Activated CD4-positive, alpha-beta T cell treated with anti-CD3 and anti-CD28 coated beads, Interleukin-2, amount 50 U/mL, for 48 hours (primary cell): ENCODE measurements around the gene WDR82.

ENCODE experiments used
- DNase-seq, 2 experiments: peaks; one replicate each; pipeline ENCODE4 v3.0.0-alpha.2; 2020

Gene WDR82

DNA sequence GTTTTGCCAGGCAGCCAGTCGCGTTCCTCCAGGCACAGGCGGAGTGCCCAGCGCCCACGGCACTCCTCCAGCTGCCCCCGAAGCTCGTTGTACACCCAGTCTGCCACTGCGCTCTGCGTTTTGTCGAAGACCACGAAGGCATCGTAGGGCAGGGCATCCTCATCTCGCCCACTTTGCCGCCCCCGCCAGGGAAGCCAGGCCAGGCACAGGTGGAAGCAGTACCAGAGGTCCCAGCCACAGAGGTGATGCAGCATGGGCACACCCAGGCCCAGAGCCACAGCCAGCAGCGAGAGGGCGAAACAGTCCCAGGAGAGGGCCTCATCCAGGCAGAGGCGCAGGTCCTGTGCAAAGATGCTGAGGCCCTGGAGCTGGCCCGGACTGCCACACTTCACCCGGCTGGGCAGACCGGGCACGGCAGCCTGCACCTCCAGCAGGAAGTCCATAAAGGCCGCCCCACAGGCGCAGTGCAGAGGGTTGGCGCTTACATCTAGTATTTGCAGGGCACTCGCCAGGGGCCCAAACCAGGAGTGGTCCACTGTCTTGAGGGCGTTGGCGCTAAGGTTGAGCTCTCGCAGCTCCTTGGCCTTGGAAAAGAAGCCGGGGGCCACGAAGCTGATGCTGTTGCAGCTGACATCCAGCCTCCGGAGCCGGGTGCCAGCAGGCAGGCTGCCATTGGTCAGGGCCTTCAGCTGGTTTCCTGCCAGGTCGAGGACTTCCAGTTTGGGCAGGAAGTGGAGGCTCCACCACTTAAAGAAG lies 56.7 kb downstream of the WDR82 start:
- DNase-seq: peak in 1 of 2 experiments; percentile 60

DNA sequence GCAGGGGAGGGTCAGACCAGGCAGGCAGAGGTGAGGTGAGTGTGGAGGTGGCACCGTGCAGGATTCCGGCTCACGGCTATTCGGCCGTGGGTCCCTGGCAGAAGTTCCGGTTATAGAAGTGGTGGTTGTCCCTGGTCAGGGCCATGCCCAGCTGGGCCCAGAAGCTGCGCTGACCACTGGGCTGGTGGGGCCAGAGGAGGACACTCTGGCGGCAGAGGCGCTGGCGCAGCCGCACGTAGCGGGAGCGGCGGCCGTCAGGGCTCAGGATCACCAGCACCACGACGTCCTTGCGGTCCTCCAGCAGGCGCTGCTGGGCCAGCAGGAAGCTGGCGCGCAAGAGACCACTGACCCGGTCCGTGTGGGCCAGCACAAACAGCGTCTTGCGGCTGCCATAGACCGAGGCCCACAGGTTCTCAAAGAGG lies 57.3 kb downstream of the WDR82 start:
- no peak for DNase-seq

DNA sequence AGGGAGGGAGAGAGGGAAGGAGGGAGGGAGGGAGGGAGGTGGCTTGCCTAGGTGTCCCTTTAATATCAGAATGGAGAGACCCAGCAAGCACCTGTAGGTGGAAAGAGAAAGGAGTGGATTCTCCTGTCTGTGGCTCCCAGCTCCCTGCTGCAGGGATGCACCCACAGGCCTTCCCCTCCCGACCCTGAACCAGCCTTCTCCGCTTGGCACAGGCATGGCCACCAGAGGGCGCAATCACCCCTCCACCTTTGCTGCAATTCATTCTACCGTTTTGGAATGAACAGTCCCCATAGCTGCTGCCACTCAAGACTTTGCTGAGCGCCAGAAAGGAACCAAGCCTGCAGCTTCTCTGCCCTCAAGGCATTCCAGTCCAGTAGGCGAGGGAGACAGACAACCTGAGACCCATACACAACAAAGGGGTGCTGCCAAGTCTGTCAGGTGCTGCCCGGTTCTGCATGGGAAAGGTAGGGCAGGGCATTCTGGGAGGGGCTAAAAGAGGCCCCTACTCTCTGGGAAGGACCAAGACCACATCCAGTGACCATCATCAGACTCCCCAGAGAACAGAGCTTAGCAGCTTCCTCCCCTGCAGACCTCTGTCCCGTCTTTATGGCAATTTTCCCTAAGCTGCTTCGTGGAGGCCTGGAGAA lies 57.9 kb downstream of the WDR82 start:
- DNase-seq: peak; percentile 95 to 96

DNA sequence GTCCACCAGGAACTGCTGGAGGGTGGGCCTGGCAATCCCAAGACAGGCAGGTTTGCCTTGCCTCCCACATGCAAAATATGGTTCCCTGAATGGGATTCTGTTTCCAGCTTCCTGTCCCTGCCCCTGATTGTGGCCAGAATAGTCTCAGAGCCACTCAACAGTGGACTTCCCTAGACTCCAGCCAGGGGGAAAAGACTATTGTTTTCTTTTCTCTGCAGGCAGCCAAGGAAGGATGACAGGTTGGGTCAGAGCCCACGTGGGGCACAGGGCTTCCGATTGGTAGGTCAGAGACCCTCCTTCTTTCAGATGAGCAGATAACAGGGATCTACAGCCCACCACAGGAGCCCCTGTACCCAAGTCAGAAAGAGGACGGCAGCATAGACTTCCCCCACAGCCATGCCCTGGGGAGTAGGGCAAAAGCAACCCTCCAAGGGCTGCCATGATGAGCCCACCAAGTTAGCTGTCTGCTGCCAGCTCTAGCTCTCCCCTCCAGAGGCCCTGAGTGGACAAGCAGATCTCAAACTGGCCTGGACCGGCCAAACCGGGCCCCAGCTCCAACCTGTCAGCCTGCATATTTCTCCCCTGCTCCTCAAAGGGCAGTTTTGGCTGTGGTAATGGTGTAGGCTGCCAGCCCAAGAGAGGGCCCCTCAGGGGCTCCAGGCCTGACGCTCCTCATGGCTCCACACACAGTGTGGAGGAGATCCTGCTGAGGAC lies 59.4 kb downstream of the WDR82 start:
- DNase-seq: no peak

DNA sequence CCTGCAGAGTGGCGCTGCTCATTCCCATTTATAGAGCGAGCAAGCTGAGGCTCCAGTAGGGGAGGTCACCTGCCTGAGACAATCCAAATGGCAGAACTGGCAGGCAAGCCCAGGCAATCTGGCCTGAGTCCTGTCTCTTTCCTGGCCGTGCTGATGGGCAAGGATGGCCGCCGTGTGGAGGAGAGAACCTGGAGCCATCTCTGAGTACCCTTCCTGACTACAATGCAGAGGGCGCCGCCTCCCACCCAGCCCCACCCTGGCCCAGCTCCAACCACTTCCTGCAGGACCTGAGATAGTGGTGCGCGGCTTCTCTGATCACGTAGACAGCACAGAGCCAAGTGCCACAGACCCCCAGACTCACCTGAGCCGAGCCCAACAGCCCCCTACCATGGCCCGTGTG lies 60.0 kb downstream of the WDR82 start:
- no peak for DNase-seq

DNA sequence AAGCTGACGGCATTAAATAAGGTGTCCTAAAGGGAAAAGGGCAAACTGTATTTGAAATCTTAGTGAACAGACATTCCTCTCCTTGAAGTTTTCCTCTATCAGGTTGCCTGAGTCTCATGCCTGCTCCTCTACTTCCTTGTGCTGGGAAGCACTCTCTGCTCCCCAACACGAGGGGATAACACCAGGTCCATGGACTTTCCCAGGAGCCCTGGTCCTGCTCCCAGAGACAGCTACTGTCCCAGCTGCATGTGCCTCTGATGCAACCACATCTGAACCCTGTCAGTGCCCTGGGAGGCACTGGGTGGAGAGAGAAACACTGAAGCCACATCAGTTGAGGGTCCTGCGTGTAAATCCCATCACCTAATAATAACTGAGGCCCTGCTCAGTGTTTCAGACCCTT lies 60.4 kb downstream of the WDR82 start:
- DNase-seq: no peak

DNA sequence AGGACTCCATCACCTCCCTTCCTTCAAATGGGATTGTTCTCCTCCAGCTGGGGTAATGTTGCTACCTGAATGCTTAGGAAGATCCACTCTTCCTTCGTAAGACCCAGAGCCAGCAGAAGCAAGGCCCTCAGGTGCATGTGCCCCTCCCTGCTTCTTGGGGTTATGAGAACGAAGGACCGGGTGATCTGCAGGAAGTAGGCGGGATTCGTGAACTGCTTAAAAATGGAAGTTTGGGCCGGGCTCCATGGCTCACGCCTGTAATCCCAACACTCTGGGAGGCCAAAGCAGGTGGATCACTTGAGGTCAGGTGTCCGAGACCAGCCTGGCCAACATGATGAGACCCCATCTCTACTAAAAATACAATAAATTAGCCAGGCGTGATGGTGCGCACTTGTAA lies 61.0 kb downstream of the WDR82 start:
- DNase-seq: no peak

DNA sequence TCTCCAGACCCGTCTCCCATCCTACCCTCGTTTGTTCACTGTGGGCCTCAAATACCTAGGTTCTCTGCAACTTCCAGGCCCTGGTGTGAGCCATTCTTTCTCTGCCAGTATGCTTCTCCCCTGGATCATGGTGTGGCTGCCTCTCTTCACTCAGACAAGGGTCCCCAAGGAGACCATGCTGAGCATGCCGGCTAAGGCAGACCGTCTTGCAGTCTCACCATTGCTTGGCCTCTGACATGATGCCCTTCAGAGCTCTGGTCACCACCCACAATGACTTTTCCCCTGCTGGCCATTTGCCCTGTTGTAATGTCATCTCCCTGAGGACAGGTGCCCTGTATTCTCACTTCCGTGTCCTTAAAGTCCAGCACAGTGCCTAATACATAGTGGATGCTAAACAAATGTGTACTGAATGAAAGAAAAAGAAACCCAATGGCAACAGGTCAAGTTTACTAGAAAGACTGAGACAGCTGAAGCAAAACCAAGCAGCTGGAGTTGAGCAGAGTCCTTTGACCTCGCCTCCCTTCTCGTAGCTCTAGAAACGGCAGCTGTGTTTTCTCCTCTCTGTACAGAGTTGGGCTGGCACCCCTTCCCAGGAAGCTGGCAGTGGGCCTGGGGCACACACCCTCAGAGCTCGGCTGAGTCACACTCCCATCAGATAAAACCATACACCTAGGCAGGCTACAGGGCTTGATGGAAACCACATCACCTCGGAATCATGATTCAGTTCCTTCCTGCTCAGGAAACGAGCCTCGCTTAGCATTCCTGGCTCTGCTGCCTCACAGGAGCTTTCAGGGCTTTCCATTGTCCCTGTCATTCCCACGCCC lies 61.7 kb downstream of the WDR82 start:
- peak; percentile 41 to 58 for DNase-seq

DNA sequence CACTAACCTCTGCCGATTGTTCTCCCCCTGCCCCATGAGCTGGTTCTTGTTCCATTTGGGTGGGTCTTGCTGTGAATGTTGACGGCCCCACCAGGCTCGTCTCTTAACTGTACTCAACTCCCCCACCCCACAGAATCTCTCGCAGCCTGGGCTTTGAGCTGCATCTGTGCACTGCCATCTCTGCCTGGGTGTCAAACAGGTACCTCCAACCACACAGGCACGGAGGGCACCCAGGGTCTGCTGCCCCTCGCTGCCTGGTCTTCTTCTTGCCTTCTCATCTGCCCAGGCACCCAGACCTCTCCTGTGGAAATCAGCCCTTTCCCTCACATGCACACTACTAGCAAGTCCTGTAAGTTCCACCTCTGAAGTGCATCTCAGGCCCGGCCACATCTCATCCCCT lies 63.1 kb downstream of the WDR82 start:
- no peak for DNase-seq

DNA sequence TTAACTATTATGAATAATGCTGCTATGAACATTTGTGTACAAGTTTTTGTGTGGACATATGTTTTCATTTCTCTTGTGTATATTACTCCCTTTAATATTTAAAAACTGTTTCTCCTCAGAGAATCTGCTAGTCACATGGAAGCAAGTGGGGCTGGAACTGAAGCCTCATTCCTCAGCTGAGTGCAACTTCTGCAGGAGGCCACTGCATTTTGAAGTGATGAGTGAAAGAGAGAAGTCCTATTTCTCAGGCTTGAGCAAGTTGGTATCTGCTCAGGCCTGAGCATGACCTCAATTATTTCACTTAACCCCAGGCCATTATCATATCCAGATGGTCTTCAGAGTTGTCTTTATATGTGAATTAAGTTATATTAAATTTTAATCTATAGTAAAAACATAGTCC lies 64.5 kb downstream of the WDR82 start:
- no peak for DNase-seq

DNA sequence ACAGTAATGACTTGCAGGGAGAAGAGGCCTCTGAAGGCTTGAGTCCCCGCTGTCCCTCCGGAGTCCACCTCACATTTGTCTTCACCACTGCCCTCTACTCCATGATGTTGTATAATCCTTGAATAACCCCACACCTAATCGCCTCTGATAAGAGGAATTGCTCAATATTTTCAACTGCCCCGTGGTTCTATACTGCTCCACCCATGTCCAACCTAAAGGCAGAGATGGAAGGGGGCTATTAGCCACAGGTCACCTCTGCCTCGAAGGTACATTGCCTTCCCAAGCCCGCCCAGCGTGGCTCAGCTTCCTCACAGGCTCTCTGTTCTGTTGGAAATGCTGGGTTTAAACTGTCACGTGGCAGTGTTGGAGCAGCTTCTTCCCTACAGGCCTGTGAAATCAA lies 65.4 kb downstream of the WDR82 start:
- no peak for DNase-seq

DNA sequence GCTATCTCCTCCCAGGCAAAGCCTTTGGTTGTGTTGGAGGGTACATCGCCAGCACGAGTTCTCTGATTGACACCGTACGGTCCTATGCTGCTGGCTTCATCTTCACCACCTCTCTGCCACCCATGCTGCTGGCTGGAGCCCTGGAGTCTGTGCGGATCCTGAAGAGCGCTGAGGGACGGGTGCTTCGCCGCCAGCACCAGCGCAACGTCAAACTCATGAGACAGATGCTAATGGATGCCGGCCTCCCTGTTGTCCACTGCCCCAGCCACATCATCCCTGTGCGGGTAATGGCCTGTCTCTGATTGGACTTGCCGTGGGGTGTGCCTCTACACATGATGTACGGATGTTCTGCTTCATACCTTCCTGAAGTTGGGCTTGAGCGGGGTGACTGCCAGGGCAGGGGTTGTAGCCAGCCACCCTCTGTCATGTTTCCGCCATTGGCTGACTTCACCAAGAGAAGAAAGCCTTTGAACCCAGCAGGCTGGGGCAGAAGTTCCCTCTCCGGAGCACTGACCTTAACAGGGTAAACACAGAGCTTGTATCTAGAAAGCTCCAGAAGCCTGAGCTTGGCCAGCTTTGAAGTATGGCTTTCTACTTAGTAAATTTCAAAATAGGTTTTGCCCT lies 67.1 kb downstream of the WDR82 start:
- no peak for DNase-seq

DNA sequence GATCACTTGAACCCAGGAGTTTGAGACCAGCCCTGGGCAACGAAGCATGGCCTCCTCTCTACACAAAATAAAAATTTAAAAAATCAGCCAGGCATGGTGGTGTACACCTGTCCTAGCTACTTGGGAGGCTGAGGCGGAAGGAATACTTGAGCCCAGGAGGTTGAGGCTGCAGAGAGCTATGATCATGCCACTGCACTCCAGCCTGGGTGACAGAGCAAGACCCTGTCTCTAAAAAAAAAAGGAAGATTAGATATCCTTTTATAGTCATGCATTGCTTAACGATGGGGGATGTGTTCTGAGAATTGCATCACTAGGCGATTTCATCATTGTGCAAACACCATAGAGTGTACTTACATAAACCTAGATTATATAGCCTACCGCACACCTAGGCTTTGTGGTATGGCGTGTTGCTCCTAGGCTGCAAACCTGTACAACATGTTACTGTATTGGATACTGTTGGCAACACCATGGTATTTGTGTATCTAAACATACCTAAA lies 67.9 kb downstream of the WDR82 start:
- DNase-seq: no peak

DNA sequence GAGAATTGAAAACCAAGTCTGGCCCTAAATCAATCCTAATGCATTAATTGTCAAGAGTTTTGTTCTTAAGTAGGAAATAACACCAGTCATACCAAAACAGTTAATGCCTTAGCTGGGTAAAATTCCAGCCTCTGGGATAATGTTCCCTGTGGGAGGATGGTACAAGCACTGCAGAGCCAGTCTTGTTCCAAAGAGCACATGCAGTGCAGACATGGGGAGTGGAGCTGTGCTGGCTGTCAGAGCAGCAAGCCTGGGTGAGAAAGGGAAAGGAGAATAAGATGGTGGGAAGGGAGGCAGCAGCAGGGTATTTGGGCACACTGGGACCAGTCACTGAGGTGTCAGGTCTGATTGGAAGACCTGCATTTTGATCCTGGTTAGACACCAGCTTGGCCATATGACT lies 68.4 kb downstream of the WDR82 start:
- DNase-seq: no peak

DNA sequence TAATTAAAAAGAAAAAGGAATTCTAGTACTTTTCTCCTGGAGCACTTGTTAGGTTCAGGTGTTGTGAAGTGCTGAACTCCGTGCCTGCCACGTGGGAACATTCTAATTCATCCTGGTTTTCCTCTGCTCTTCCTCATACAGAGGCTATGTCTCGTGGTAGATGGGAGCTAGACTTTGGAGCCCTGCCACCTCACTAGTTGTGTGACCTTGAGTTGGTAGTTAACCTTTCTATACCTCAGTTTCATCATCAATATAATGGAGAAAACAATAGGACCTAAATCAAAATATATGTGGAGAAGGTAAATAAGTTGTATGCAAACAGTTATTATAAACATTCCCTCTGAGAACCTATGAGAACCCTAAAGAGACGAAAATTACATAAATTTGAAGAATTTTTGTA lies 69.9 kb downstream of the WDR82 start:
- no peak for DNase-seq

DNA sequence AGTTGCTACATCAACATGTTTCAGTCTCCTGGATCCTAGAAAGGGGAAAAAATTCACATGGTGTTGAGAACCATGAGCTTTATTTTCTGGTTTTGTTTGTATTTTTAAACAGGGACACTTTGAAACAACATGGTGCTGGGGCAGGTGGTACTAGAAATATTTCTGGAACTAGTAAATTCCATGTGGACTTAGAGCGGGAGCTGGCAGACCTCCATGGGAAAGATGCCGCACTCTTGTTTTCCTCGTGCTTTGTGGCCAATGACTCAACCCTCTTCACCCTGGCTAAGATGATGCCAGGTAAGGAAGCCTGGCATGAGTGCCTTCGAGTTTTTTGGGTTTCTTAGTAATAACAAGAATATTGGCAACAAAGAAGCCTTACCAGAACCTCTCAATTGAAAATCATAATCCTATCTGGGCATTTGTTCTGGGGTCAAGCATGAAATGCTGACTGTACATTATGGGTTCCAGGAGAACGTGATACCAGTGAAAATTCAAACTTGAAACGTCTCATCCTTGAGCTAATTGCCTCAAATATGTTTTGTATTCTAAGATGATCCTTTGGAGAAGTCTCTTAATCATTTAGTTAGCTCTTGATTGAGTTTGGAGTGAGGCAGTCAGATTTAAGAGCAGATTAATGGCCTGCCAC lies 72.6 kb downstream of the WDR82 start:
- no peak for DNase-seq
